Stimulated activated effector memory CD8-positive, alpha-beta T cell treated with anti-CD3 and anti-CD28 coated beads, Interleukin-12 subunit alpha, Interleukin-12 subunit beta, amount 100 ng/mL, for 72 hours (primary cell): Measurements from ENCODE around the gene PRKAB2.

Experiments
- ATAC-seq: fragments of 150-1000 bp; cut with Tn5 transposase; 2 replicates; pipeline ENCODE4 v1.10.0; 2021
- DNase-seq, 2 donors: peaks; one replicate each; pipeline ENCODE4 v3.0.0; 2021 to 2022; ENCODE audit warnings: low spot score in 2 of 2
- H3K27ac Mint-ChIP-seq: one replicate; pipeline ENCODE4 v1.8.0; 2022; ENCODE audit warnings: mild to moderate bottlenecking, mixed read lengths
- H3K36me3 Mint-ChIP-seq: one replicate; pipeline ENCODE4 v1.8.0; 2022; ENCODE audit warnings: mild to moderate bottlenecking, mixed read lengths
- H3K4me1 Mint-ChIP-seq: one replicate; pipeline ENCODE4 v1.8.0; 2022; ENCODE audit warnings: mixed read lengths
- H3K4me3 Mint-ChIP-seq: one replicate; pipeline ENCODE4 v1.8.0; 2022; ENCODE audit warnings: mild to moderate bottlenecking, mixed read lengths
- H3K9me3 Mint-ChIP-seq: one replicate; pipeline ENCODE4 v1.8.0; 2022; ENCODE audit warnings: mixed read lengths

The PRKAB2 gene, protein sequence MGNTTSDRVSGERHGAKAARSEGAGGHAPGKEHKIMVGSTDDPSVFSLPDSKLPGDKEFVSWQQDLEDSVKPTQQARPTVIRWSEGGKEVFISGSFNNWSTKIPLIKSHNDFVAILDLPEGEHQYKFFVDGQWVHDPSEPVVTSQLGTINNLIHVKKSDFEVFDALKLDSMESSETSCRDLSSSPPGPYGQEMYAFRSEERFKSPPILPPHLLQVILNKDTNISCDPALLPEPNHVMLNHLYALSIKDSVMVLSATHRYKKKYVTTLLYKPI

DNA sequence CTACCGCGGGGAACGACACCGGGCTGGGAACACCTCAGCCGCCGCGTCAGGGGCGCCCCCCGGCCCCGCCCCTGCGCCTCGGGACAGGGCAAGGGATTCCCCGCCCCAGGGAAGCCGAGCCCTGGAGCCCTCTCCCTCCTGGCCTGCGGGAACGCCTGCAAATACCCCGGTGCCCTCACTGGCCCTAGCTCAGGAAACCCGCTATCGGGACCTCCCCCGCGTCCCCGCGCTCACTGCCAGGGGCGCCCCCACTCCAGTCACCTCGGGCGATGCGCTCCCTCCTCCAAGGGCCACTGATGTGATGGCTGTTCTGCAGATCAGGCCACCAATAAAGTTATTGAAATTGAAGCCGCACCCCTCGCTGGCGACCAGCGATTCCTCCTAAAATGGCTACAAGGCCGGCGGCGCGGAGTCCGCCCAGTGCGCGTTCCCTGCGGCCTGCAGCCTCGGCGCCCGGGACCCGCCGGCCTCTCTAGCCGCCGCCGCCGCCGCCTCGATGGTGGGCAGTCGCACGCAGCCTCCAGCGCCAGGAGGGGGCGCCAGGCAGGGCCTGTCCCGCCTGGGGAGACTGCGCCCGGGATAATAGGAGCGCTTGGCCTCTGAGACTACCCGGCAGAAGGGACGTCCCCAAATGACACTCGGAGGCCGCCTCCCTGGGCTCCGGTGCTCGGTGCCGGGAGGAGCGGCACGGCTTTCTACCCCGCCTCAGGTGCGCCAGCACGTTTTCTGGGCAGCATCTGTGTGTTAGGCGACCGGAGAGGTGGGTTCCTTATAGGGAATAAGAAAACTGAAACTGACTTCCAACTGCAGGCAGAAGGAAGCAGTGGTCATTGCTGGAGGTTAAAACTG lies at the start of gene PRKAB2:
Gene PRKAB2 (minus strand): TSS at position 303 of the 849 bp plus-strand sequence. CDS start 326 bp downstream, outside the sequence.
- Mint-ChIP-seq H3K4me3 (peak within 1 kb of the TSS; percentile 99), H3K4me1 (peaks cover 40% of the 10 kb centered on the region), H3K36me3 (peaks cover 15% of the 10 kb centered on the region), H3K9me3 (no peaks in the 10 kb centered on the region), H3K27ac (peak within 1 kb of the TSS; percentile 98)
- peak; percentile 94 for ATAC-seq
- peak; percentile 94 to 96 for DNase-seq

DNA sequence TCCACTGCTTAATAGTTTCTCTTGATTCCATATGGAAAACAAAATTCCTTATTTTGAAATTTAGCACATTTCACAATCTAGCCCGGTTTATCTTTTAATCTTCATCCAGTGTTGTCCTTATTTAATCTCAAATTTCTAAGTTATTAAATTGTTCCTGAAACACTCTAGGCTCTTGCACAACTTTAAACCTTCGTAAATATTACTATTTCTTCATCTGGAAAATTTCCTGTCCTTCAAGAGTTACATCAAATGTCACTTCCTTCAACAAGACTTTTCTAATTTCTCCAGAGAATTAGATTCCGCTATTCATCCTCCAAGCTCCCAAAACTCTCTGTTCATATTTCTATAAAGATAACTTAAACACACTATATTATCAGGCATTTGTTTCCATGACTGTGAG lies 46.3 kb upstream of the PRKAB2 start:
- H3K4me3 Mint-ChIP-seq: no peak overlapping the region
- peaks cover 1% of the 10 kb centered on the region for H3K4me1 Mint-ChIP-seq
- no peak overlapping the region for H3K27ac Mint-ChIP-seq
- H3K36me3 Mint-ChIP-seq: no peaks in the 10 kb centered on the region
- no peaks in the 10 kb centered on the region for H3K9me3 Mint-ChIP-seq
- DNase-seq: no peak
- no peak for ATAC-seq

- no peak for ATAC-seq
These were observed 44.9 kb upstream of the PRKAB2 start for GRCh38 chr1:147217141-147217540.

DNA sequence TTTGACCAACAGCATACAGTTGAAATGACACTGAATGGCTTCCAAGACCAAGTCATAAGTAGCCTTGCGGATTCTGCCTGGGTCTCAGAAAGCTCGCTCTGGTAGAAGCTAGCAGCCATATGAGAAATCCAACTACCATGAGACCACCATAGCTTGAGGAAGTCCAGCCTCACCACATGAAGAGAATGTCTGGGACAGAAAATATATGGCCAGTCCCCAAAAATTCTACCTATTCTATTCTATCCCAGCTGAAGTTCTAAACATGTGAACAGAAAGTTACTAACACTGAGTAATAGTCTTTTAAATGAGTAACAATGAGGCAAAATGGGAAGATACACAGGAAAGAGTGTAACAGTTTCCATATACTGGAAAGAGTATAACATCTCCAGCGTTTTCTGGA lies 43.9 kb upstream of the PRKAB2 start:
- Mint-ChIP-seq H3K36me3 (no peaks in the 10 kb centered on the region), H3K4me1 (no peaks in the 10 kb centered on the region), H3K9me3 (no peaks in the 10 kb centered on the region), H3K4me3 (no peak overlapping the region), H3K27ac (no peak overlapping the region)
- ATAC-seq (no peak), DNase-seq (no peak)

More at GRCh38 chr1:147217141-147217540, 44.9 kb upstream of the PRKAB2 start:
- no peak overlapping the region for H3K4me3 Mint-ChIP-seq
- no peaks in the 10 kb centered on the region for H3K36me3 Mint-ChIP-seq
- no peak for DNase-seq
- H3K4me1 Mint-ChIP-seq: no peaks in the 10 kb centered on the region
- no peaks in the 10 kb centered on the region for H3K9me3 Mint-ChIP-seq
- no peak overlapping the region for H3K27ac Mint-ChIP-seq

GRCh38 chr1:147215540-147215916 lies 43.3 kb upstream of the PRKAB2 start:
- Mint-ChIP-seq H3K9me3 (no peaks in the 10 kb centered on the region), H3K4me3 (no peak overlapping the region), H3K27ac (no peak overlapping the region), H3K36me3 (no peaks in the 10 kb centered on the region), H3K4me1 (no peaks in the 10 kb centered on the region)
- DNase-seq (no peak), ATAC-seq (no peak)

- H3K36me3 Mint-ChIP-seq: no peaks in the 10 kb centered on the region
- no peaks in the 10 kb centered on the region for H3K9me3 Mint-ChIP-seq
- ATAC-seq: no peak
- no peak overlapping the region for H3K27ac Mint-ChIP-seq
- no peak for DNase-seq
- H3K4me1 Mint-ChIP-seq: no peaks in the 10 kb centered on the region
- no peak overlapping the region for H3K4me3 Mint-ChIP-seq
These were observed 42.7 kb upstream of the PRKAB2 start for GRCh38 chr1:147214842-147215539.

GRCh38 chr1:147214325-147214724 lies 42.1 kb upstream of the PRKAB2 start:
- no peak for ATAC-seq

DNA sequence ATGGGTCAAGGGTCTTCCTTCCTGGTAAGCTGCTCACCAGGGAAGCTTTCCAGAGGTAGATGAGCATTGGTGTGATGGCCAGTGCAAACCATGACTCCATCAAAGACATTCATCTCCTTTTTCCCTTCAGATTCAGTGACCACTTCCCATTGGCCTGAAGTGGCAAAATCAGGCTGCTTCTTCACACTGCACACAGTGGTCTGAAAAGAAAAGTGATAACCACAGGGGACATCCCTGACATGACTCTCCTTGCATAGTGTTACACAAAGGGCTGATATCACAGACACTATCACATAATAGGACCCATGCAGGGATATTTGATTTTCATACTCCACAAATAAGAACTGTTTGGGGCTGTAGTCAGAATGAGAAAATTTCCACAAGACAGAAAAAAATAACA lies 41.0 kb upstream of the PRKAB2 start:
- Mint-ChIP-seq H3K4me3 (no peak overlapping the region), H3K9me3 (no peaks in the 10 kb centered on the region), H3K27ac (no peak overlapping the region), H3K4me1 (no peaks in the 10 kb centered on the region), H3K36me3 (no peaks in the 10 kb centered on the region)
- ATAC-seq: peak; percentile 66
- no peak for DNase-seq

More at GRCh38 chr1:147214325-147214724, 42.1 kb upstream of the PRKAB2 start:
- Mint-ChIP-seq H3K9me3 (no peaks in the 10 kb centered on the region), H3K4me3 (no peak overlapping the region), H3K4me1 (no peaks in the 10 kb centered on the region), H3K36me3 (no peaks in the 10 kb centered on the region), H3K27ac (no peak overlapping the region)
- DNase-seq: no peak

GRCh38 chr1:147211577-147211976 lies 39.3 kb upstream of the PRKAB2 start:
- H3K4me3 Mint-ChIP-seq: no peak overlapping the region
- no peak overlapping the region for H3K27ac Mint-ChIP-seq
- ATAC-seq (no peak), DNase-seq (no peak)
- H3K9me3 Mint-ChIP-seq: no peaks in the 10 kb centered on the region
- H3K36me3 Mint-ChIP-seq: no peaks in the 10 kb centered on the region
- H3K4me1 Mint-ChIP-seq: no peaks in the 10 kb centered on the region

- H3K9me3 Mint-ChIP-seq: no peaks in the 10 kb centered on the region
- DNase-seq: no peak
- no peaks in the 10 kb centered on the region for H3K4me1 Mint-ChIP-seq
- H3K27ac Mint-ChIP-seq: no peak overlapping the region
- H3K4me3 Mint-ChIP-seq: no peak overlapping the region
- ATAC-seq: no peak
- no peaks in the 10 kb centered on the region for H3K36me3 Mint-ChIP-seq
These were observed 38.7 kb upstream of the PRKAB2 start for GRCh38 chr1:147210987-147211386.

- ATAC-seq (no peak), DNase-seq (no peak)
- Mint-ChIP-seq H3K27ac (no peak overlapping the region), H3K9me3 (no peaks in the 10 kb centered on the region), H3K4me1 (no peaks in the 10 kb centered on the region), H3K36me3 (no peaks in the 10 kb centered on the region), H3K4me3 (no peak overlapping the region)
These were observed 37.9 kb upstream of the PRKAB2 start for GRCh38 chr1:147209825-147210821.

GRCh38 chr1:147208619-147209018 lies 36.3 kb upstream of the PRKAB2 start:
- Mint-ChIP-seq H3K27ac (no peak overlapping the region), H3K9me3 (no peaks in the 10 kb centered on the region), H3K4me3 (no peak overlapping the region), H3K36me3 (no peaks in the 10 kb centered on the region), H3K4me1 (no peaks in the 10 kb centered on the region)
- DNase-seq (no peak), ATAC-seq (no peak)

DNA sequence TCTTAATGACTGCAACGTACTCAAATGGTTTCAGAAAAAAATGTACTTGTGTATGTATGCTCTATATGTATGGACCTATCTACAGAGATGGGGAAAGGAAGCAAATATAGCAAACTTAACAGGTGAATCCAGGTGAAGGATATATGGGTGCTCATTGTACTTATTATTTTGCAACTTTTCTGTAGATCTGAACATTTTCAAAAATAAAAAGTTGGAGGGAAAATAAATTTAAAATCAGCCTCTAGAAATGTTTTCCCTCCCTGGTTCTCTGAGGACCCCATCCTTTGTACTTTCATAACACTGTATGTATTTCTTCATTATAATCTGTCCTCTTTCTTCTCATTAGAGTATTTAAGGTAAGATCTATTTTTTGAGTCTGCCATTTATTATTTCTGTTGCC lies 34.9 kb upstream of the PRKAB2 start:
- ATAC-seq (no peak), DNase-seq (no peak)
- no peaks in the 10 kb centered on the region for H3K36me3 Mint-ChIP-seq
- no peaks in the 10 kb centered on the region for H3K4me1 Mint-ChIP-seq
- no peak overlapping the region for H3K4me3 Mint-ChIP-seq
- no peaks in the 10 kb centered on the region for H3K9me3 Mint-ChIP-seq
- H3K27ac Mint-ChIP-seq: no peak overlapping the region

- peaks cover 2% of the 10 kb centered on the region for H3K4me1 Mint-ChIP-seq
- ATAC-seq: no peak
- H3K27ac Mint-ChIP-seq: no peak overlapping the region
- H3K36me3 Mint-ChIP-seq: no peaks in the 10 kb centered on the region
- no peaks in the 10 kb centered on the region for H3K9me3 Mint-ChIP-seq
- DNase-seq: no peak
- no peak overlapping the region for H3K4me3 Mint-ChIP-seq
These were observed 31.8 kb upstream of the PRKAB2 start for GRCh38 chr1:147204080-147204479.

DNA sequence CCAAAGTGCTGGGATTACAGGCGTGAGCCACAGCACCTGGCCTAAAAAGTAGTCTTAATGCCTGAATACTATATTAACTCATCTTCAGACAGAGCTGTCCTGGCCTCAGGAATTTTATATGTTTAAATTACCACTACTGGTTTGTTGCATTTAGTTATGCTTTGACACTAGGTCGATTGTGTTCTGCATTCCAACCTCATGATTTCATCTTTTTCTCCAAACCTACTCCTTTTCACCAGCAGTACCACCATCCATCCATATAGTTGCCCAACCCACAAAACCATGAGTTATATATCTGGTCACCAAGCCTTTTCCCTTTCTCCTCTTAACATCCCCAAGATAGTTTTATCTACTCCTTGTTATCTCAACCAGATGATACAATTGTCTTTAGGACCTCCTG lies 30.3 kb upstream of the PRKAB2 start:
- no peaks in the 10 kb centered on the region for H3K9me3 Mint-ChIP-seq
- ATAC-seq (no peak), DNase-seq (no peak)
- no peak overlapping the region for H3K4me3 Mint-ChIP-seq
- no peaks in the 10 kb centered on the region for H3K36me3 Mint-ChIP-seq
- H3K27ac Mint-ChIP-seq: no peak overlapping the region
- peaks cover 5% of the 10 kb centered on the region for H3K4me1 Mint-ChIP-seq
